Kidney (tissue), 14 donors: Measurements from ENCODE around the gene CUX1. TPM values are rescaled to one million over a fixed set of nuclear protein-coding genes. Genes with fewer than 3 reads are reported as not detected.
"Not testable (repeated sequence)": the region's sequence is repeated elsewhere in the genome, so short reads cannot be mapped to it uniquely, and the experiment has no call there.

Experiments
- DNase-seq, 5 donors: peaks; one replicate each; pipeline ENCODE4 v3.0.0-alpha.2; 2013 to 2020
- FAIRE-seq: peaks from 2 replicates; lab custom pipeline; 2012; peaks lifted over from hg19 to GRCh38; lab: Jason Lieb, UNC
- H3K27ac ChIP-seq, 2 donors: one replicate each; pipeline ENCODE4 v1.7.0; 2013; ENCODE audit warnings: low read depth in 2 of 2, low read length in 2 of 2, inconsistent platforms in 1 of 2
- H3K27me3 ChIP-seq: one replicate; pipeline ENCODE4 v1.7.1; 2013; ENCODE audit warnings: low read length, inconsistent platforms; ENCODE audit not compliant: control insufficient read depth, insufficient read depth
- H3K36me3 ChIP-seq, 3 donors: one replicate each; pipeline versions ENCODE4 v1.7.0 to v1.7.1; 2013; ENCODE audit warnings: low read length in 3 of 3, control low read depth in 1 of 3, inconsistent platforms in 1 of 3; ENCODE audit not compliant: insufficient read depth in 3 of 3, control insufficient read depth in 2 of 3
- H3K4me1 ChIP-seq, 3 donors: one replicate each; pipeline versions ENCODE4 v1.7.0 to v1.7.1; 2013; ENCODE audit warnings: low read length in 3 of 3, inconsistent platforms in 1 of 3, low read depth in 1 of 3; ENCODE audit not compliant: control insufficient read depth in 2 of 3, insufficient read depth in 2 of 3
- H3K4me3 ChIP-seq, 3 donors: one replicate each; pipeline versions ENCODE4 v1.7.0 to v1.8.1; 2013; ENCODE audit warnings: low read length in 3 of 3, control low read depth in 1 of 3, inconsistent platforms in 1 of 3
- H3K9ac ChIP-seq, 3 donors: one replicate each; pipeline versions ENCODE4 v1.7.0 to v1.7.1; 2013; ENCODE audit warnings: low read length in 3 of 3, control low read depth in 1 of 3, inconsistent platforms in 1 of 3
- H3K9me3 ChIP-seq, 3 donors: one replicate each; pipeline versions ENCODE4 v1.7.0 to v1.7.1; 2013; ENCODE audit warnings: low read length in 3 of 3, control low read depth in 1 of 3, inconsistent platforms in 1 of 3; ENCODE audit not compliant: control insufficient read depth in 2 of 3, insufficient read depth in 1 of 3
- CTCF ChIP-seq: IDR thresholded peaks from 3 replicates; pipeline ENCODE4 v1.5.1; 2012; ENCODE audit warnings: mild to moderate bottlenecking, moderate library complexity, borderline replicate concordance; ENCODE audit not compliant: insufficient read depth; ENCODE audit errors: extremely low read depth
- intact Hi-C: fragments of 100-400 bp; cut with DNase I; formaldehyde crosslinking; loops from one replicate; pipeline ENCODE4 v1.11.1; 2022
- polyA plus RNA-seq: library from polyadenylated mRNA; stranded (reverse); fragments of 350-450 nt; fragmentation: Illumina TruSeq; extraction: RNeasy Lipid Tissue Mini Kit (QIAGEN cat#74804); gene quantifications from one replicate; pipeline ENCODE4 v1.2.3, GENCODE V29; 2014; ENCODE audit warnings: low read depth, low replicate concordance; ENCODE audit not compliant: insufficient read depth
- total RNA-seq: library from RNA; stranded (reverse); fragmentation: NEBNext Ultra II Directional; extraction: Animal tissue kit (Norgen Biotek cat#: 25700); gene quantifications from one replicate; pipeline ENCODE4 v1.2.1, GENCODE V29; 2021
- donor health status: control.
- donor health status: control.
- donor health status: control.
- donor health status: control.
- donor health status: control.
- donor health status: DM: yes; HTN: yes; CAD: no.
- donor health status: Normal renal cell carcinoma (clear cell type).

The CUX1 gene
- total and polyA plus RNA-seq, 2 donors from 2014 or later = 71.4 to 126 TPM

DNA sequence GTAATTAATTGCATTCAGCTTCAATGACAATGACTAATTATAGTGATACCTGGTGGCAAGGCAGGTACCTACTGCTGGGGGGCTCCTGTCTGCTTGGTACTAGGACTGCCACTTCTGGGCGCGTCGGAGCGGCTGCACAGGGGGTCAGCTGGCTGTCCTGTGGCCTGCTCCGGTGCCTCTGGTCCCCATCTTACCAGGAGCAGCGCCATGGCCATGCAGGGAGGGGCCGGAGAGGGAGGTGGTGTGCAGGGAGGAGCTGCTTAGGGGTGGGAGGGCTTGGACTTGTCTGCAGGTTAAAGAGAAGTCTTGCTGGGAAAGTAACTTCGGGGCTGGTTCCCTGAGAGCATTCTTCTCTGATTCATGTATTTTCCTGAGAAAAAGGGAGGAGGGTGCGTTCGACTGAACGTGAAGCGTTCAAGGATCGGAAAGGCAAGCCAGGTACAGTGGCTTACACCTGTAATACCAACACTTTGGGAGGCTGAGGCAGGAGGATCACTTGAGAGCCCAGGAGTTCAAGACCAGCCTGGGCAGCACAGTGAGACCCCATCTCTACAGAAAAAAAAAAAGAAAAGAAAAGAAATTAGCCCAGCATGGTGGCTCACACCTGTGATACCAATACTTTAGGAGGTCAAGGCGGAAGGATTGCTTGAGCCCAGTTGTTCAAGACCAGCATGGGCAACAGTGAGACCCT, 15.4 kb downstream of the CUX1 start:
- no peak for DNase-seq
- Histone ChIP-seq H3K4me1 (no peaks in the 10 kb centered on the region), H3K9ac (no peak overlapping the region), H3K36me3 (no peaks in the 10 kb centered on the region), H3K9me3 (peaks cover 0 to 2% (median 0%) of the 10 kb centered on the region in 3 donors), H3K27ac (no peak overlapping the region), H3K27me3 (no peaks in the 10 kb centered on the region), H3K4me3 (no peak overlapping the region)
- TF ChIP-seq CTCF = no peak
- intact Hi-C loops = no loop called here
- no peak for FAIRE-seq

DNA sequence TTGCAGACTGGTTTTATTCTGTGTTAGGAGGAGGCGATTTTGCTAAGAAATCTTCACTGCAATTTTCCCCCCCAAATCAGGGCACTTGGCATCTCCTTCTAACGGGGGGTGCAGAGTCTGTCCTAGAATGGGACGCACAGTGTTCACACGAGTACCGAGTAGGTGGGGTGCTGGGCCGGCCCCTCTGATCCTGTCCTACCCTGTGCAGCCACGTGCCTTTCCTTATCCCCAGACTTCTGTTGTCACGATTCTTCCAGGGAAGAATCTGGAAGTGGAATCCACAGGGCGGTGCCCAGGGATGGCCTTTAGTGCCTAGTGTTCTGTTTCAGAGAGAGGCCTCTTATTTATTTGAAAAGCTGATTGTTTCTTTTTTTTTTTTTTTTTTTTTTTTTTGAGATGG, 16.4 kb downstream of the CUX1 start:
- Histone ChIP-seq H3K36me3 (no peaks in the 10 kb centered on the region), H3K27ac (no peak overlapping the region), H3K4me1 (no peaks in the 10 kb centered on the region), H3K27me3 (no peaks in the 10 kb centered on the region), H3K4me3 (no peak overlapping the region), H3K9me3 (peaks cover 0 to 2% (median 0%) of the 10 kb centered on the region in 3 donors), H3K9ac (no peak overlapping the region)
- FAIRE-seq = no peak
- no peak for DNase-seq
- intact Hi-C loops = no loop called here
- TF ChIP-seq CTCF = no peak

- no peak overlapping the region for H3K4me3 ChIP-seq
- H3K36me3 ChIP-seq = no peaks in the 10 kb centered on the region
- FAIRE-seq (no peak), DNase-seq (no peak)
- H3K27ac ChIP-seq = no peak overlapping the region
- intact Hi-C loops = no loop called here
- no peak overlapping the region for H3K9ac ChIP-seq
- no peaks in the 10 kb centered on the region for H3K4me1 ChIP-seq
- TF ChIP-seq CTCF = no peak
- H3K27me3 ChIP-seq = no peaks in the 10 kb centered on the region
- H3K9me3 ChIP-seq = peaks cover 0 to 2% (median 0%) of the 10 kb centered on the region in 3 donors
Observed at GRCh38 chr7:101835136-101835535, 17.7 kb downstream of the CUX1 start.

GRCh38 chr7:101837433-101837832, 20.0 kb downstream of the CUX1 start:
- H3K36me3 ChIP-seq, H3K9me3 ChIP-seq, DNase-seq, H3K27me3 ChIP-seq, H3K4me3 ChIP-seq, H3K9ac ChIP-seq, H3K27ac ChIP-seq, FAIRE-seq, H3K4me1 ChIP-seq, intact Hi-C loops: not testable (repeated sequence)
